Neural cell (in vitro differentiated cells): ENCODE data around the gene SIM1.
A peak's percentile ranks its signal among the peaks of the same experiment; 100 is the strongest.

Source experiments
- EP300 ChIP-seq: fragments of 450-650 bp; conservative IDR thresholded peaks from 2 replicates; pipeline ENCODE4 v1.6.1; 2014; ENCODE audit warnings: antibody characterized with exemption, mild to moderate bottlenecking, moderate library complexity; ENCODE audit not compliant: poor library complexity, severe bottlenecking
- EZH2 ChIP-seq: fragments of 200-600, 300-800 bp; shearing (Covaris generic), sonication (generic); IDR thresholded peaks from 2 replicates; pipeline ENCODE4 v1.6.1; 2014; ENCODE audit warnings: antibody characterized with exemption, low read length, borderline replicate concordance, mild to moderate bottlenecking; ENCODE audit not compliant: insufficient read depth, poor library complexity, severe bottlenecking
- MXI1 ChIP-seq: fragments of 450-650 bp; conservative IDR thresholded peaks from 2 replicates; pipeline ENCODE4 v1.6.1; 2014; ENCODE audit warnings: antibody characterized with exemption, mild to moderate bottlenecking; ENCODE audit not compliant: poor library complexity, severe bottlenecking
- POLR2AphosphoS5 ChIP-seq: IDR thresholded peaks from 2 replicates; pipeline ENCODE4 v1.6.1; 2012
- RAD21 ChIP-seq: fragments of 450-650 bp; conservative IDR thresholded peaks from 2 replicates; pipeline ENCODE4 v1.6.1; 2014; ENCODE audit warnings: antibody characterized with exemption, mild to moderate bottlenecking, moderate library complexity
- SMC3 ChIP-seq: fragments of 450-650 bp; conservative IDR thresholded peaks from 2 replicates; pipeline ENCODE4 v1.6.1; 2014; ENCODE audit warnings: antibody characterized with exemption, mild to moderate bottlenecking, moderate library complexity; ENCODE audit not compliant: poor library complexity
- TAF1 ChIP-seq: IDR thresholded peaks from 2 replicates; pipeline ENCODE4 v1.6.1; 2012; ENCODE audit warnings: low read depth
- TF ChIP-seq, protein P1 (sequence below): fragments of 450-650 bp; IDR thresholded peaks from 2 replicates; pipeline ENCODE4 v1.5.1; 2014; ENCODE audit warnings: antibody characterized with exemption, mild to moderate bottlenecking, moderate library complexity; ENCODE audit not compliant: poor library complexity, severe bottlenecking
- TF ChIP-seq, protein P2 (sequence below): IDR thresholded peaks from 2 replicates; pipeline ENCODE4 v1.6.1; 2012; ENCODE audit warnings: borderline replicate concordance

DNA sequence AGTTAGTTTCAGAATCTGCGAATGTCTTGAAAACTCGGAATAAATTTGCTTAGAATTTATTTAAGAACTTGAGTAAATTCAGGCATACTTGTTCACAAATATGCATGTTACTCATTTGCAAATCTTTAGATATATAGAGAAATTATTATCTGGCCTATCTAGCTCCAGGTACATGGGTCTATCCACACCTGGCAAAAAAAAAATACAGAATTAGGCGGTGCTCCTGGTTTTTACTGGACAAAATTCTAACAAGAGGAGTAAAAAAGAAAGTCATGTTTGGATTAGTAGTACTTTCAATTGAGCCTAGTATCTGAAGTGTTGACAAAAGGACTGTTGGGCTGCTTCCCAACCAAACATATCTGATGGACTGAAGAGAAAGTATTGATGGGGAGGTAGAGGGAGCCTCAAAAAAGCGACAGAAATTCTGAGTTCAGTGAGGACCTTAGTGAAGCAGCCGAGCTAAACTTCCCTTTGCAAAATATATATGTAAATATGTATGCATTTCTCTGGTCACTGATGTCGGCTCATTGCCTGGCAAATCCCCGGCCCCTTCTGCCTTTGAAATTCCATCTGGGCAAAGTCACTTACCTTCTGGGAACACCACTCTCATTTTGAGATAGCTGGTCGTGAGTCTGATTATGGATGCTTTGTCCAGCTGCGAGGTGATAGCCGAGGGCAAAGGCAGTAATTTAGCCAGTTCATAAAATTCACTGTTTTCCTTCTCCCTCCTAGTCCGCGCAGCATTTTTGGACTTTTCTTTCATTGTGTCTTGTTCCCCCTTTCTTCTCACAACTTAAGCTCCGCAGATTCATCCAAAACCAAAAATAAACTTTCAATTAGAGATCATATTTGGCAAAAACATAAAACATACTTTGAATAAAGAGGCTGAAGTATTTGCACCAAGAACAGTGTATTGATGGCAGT is 1.8 kb downstream of the SIM1 start:
- TF ChIP-seq EP300 (no peak), EZH2 (peak; percentile 47), RAD21 (no peak), TAF1 (no peak), POLR2AphosphoS5 (peak; percentile 38), SMC3 (no peak), MXI1 (no peak)
- TF ChIP-seq, protein P1, sequence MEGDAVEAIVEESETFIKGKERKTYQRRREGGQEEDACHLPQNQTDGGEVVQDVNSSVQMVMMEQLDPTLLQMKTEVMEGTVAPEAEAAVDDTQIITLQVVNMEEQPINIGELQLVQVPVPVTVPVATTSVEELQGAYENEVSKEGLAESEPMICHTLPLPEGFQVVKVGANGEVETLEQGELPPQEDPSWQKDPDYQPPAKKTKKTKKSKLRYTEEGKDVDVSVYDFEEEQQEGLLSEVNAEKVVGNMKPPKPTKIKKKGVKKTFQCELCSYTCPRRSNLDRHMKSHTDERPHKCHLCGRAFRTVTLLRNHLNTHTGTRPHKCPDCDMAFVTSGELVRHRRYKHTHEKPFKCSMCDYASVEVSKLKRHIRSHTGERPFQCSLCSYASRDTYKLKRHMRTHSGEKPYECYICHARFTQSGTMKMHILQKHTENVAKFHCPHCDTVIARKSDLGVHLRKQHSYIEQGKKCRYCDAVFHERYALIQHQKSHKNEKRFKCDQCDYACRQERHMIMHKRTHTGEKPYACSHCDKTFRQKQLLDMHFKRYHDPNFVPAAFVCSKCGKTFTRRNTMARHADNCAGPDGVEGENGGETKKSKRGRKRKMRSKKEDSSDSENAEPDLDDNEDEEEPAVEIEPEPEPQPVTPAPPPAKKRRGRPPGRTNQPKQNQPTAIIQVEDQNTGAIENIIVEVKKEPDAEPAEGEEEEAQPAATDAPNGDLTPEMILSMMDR: no peak
- TF ChIP-seq, protein P2, sequence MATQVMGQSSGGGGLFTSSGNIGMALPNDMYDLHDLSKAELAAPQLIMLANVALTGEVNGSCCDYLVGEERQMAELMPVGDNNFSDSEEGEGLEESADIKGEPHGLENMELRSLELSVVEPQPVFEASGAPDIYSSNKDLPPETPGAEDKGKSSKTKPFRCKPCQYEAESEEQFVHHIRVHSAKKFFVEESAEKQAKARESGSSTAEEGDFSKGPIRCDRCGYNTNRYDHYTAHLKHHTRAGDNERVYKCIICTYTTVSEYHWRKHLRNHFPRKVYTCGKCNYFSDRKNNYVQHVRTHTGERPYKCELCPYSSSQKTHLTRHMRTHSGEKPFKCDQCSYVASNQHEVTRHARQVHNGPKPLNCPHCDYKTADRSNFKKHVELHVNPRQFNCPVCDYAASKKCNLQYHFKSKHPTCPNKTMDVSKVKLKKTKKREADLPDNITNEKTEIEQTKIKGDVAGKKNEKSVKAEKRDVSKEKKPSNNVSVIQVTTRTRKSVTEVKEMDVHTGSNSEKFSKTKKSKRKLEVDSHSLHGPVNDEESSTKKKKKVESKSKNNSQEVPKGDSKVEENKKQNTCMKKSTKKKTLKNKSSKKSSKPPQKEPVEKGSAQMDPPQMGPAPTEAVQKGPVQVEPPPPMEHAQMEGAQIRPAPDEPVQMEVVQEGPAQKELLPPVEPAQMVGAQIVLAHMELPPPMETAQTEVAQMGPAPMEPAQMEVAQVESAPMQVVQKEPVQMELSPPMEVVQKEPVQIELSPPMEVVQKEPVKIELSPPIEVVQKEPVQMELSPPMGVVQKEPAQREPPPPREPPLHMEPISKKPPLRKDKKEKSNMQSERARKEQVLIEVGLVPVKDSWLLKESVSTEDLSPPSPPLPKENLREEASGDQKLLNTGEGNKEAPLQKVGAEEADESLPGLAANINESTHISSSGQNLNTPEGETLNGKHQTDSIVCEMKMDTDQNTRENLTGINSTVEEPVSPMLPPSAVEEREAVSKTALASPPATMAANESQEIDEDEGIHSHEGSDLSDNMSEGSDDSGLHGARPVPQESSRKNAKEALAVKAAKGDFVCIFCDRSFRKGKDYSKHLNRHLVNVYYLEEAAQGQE: no peak
